Uterus (tissue), 4 donors: ENCODE measurements around the gene EPHB2. TPM values are rescaled to one million over a fixed set of nuclear protein-coding genes. Genes with fewer than 3 reads are reported as not detected.

ENCODE experiments used
- DNase-seq, 2 donors: peaks; one replicate each; pipeline ENCODE4 v3.0.0-alpha.2; 2019 to 2020
- H3K27ac ChIP-seq, 2 donors: fragments of 200-600 bp; sonication (generic); 1 replicate in 1 of 2; 2 replicates in 1 of 2; pipeline ENCODE4 v1.5.1; 2016 to 2018
- H3K27me3 ChIP-seq, 2 donors: fragments of 200-600 bp; sonication (generic); one replicate each; pipeline ENCODE4 v1.5.1; 2018 to 2019; ENCODE audit warnings: control low read depth in 1 of 2
- H3K36me3 ChIP-seq, 2 donors: fragments of 200-600 bp; sonication (generic); one replicate each; pipeline ENCODE4 v1.5.1; 2019; ENCODE audit warnings: control low read depth in 1 of 2
- H3K4me1 ChIP-seq, 2 donors: fragments of 200-600 bp; sonication (generic); one replicate each; pipeline ENCODE4 v1.5.1; 2018 to 2019; ENCODE audit warnings: control low read depth in 1 of 2
- H3K4me3 ChIP-seq, 2 donors: fragments of 200-600 bp; sonication (generic); 1 replicate in 1 of 2; 2 replicates in 1 of 2; pipeline ENCODE4 v1.5.1; 2018 to 2019; ENCODE audit warnings: mild to moderate bottlenecking in 1 of 2
- H3K9me3 ChIP-seq, 2 donors: fragments of 200-600 bp; sonication (generic); one replicate each; pipeline ENCODE4 v1.5.1; 2019; ENCODE audit warnings: control low read depth in 1 of 2
- CTCF ChIP-seq, 4 experiments: fragments of 200-600 bp in 2 of 4; fragments of 450-650 bp in 2 of 4; sonication (generic) in 2 of 4; IDR thresholded peaks; one replicate each; pipeline ENCODE4 v1.5.1; 2016 to 2019; ENCODE audit warnings: antibody characterized with exemption in 4 of 4, mild to moderate bottlenecking in 2 of 4, moderate library complexity in 1 of 4
- POLR2A ChIP-seq, 2 donors: fragments of 450-650 bp; IDR thresholded peaks; one replicate each; pipeline ENCODE4 v1.6.1; 2016; ENCODE audit warnings: antibody characterized with exemption in 2 of 2, mild to moderate bottlenecking in 1 of 2, moderate library complexity in 1 of 2
- intact Hi-C: fragments of 100-400 bp; cut with DNase I; formaldehyde crosslinking; loops from one replicate; pipeline ENCODE4 v1.15.1; 2023; ENCODE audit warnings: low total_unique reads
- total RNA-seq, 4 donors: library from RNA; depleted of rRNA in 3 of 4; stranded (reverse); fragments of >200 nt in 3 of 4; gene quantifications; one replicate each; pipeline versions ENCODE4 v1.1.0 to v1.2.4, GENCODE V29; 2014 to 2023
- donor health status: DM: yes; HTN: yes; CAD: no.

Gene EPHB2
- total RNA-seq, 4 donors from 2014 or later: under 0.01 to 49.6 (median 2.2) TPM

GRCh38 chr1:22826604-22827580 lies 116.3 kb downstream of the EPHB2 start:
- Histone ChIP-seq H3K4me3 (no peak overlapping the region), H3K4me1 (no peaks in the 10 kb centered on the region), H3K27me3 (no peaks in the 10 kb centered on the region), H3K9me3 (no peaks in the 10 kb centered on the region), H3K36me3 (no peaks in the 10 kb centered on the region), H3K27ac (peak overlapping the region; percentile 3 to 17)
- TF ChIP-seq CTCF (IDR thresholded peaks at IDR 0.05) (no peak), POLR2A (IDR thresholded peaks at IDR 0.05) (no peak)
- DNase-seq: peak in 1 of 2 donors; percentile 43
- intact Hi-C loops: no loop called here

- TF ChIP-seq POLR2A (IDR thresholded peaks at IDR 0.05): no peak
- TF ChIP-seq CTCF (IDR thresholded peaks at IDR 0.05): no peak
- intact Hi-C loops: no loop called here
- no peaks in the 10 kb centered on the region for H3K27me3 ChIP-seq
- H3K4me1 ChIP-seq: no peaks in the 10 kb centered on the region
- H3K9me3 ChIP-seq: no peaks in the 10 kb centered on the region
- H3K36me3 ChIP-seq: no peaks in the 10 kb centered on the region
- no peak overlapping the region for H3K27ac ChIP-seq
- H3K4me3 ChIP-seq: no peak overlapping the region
- DNase-seq: no peak
Measured at GRCh38 chr1:22827666-22828483, 117.2 kb downstream of the EPHB2 start.

GRCh38 chr1:22828484-22829308 lies 118.1 kb downstream of the EPHB2 start:
- no peaks in the 10 kb centered on the region for H3K4me1 ChIP-seq
- intact Hi-C loops: no loop called here

GRCh38 chr1:22829309-22829989 lies 118.8 kb downstream of the EPHB2 start:
- no peak for TF ChIP-seq CTCF (IDR thresholded peaks at IDR 0.05)
- no peak for TF ChIP-seq POLR2A (IDR thresholded peaks at IDR 0.05)
- no peak overlapping the region for H3K27ac ChIP-seq
- intact Hi-C loops: no loop called here

More at GRCh38 chr1:22828484-22829308, 118.1 kb downstream of the EPHB2 start:
- Histone ChIP-seq H3K27ac (no peak overlapping the region), H3K9me3 (no peaks in the 10 kb centered on the region), H3K4me3 (no peak overlapping the region), H3K36me3 (no peaks in the 10 kb centered on the region), H3K27me3 (no peaks in the 10 kb centered on the region)
- DNase-seq: no peak
- TF ChIP-seq CTCF (IDR thresholded peaks at IDR 0.05) (no peak), POLR2A (IDR thresholded peaks at IDR 0.05) (no peak)

More at GRCh38 chr1:22829309-22829989, 118.8 kb downstream of the EPHB2 start:
- DNase-seq: no peak
- Histone ChIP-seq H3K4me3 (no peak overlapping the region), H3K36me3 (no peaks in the 10 kb centered on the region), H3K4me1 (no peaks in the 10 kb centered on the region), H3K9me3 (no peaks in the 10 kb centered on the region), H3K27me3 (no peaks in the 10 kb centered on the region)
